ENCODE data around the gene MYO5B. TPM values are rescaled to one million over a fixed set of nuclear protein-coding genes. Genes with fewer than 3 reads are reported as not detected.

Gene MYO5B
- total RNA-seq, 1 experiment from 2014 or later: 0.97 TPM

- no peaks in the 10 kb centered on the region for H3K36me3 ChIP-seq (ENCODE audit: insufficient read depth, low read length)
These were observed 104.3 kb downstream of the MYO5B start for GRCh38 chr18:50090370-50091312.

GRCh38 chr18:50089702-50090101 lies 105.2 kb downstream of the MYO5B start:
- Histone ChIP-seq H3K4me3 (ENCODE audit: low read length) (no peak overlapping the region), H3K9ac (ENCODE audit: low read length) (no peak overlapping the region), H3K79me2 (ENCODE audit: low read length) (no peaks in the 10 kb centered on the region), H3K27me3 (ENCODE audit: low read length) (no peaks in the 10 kb centered on the region), H2AFZ (ENCODE audit: low read length) (no peak overlapping the region), H3K36me3 (ENCODE audit: insufficient read depth, low read length) (no peaks in the 10 kb centered on the region), H3K4me2 (ENCODE audit: low read depth, low read length, poor library complexity, severe bottlenecking) (no peak overlapping the region), H3K4me1 (ENCODE audit: low read length) (no peaks in the 10 kb centered on the region), H3K27ac (ENCODE audit: low read length) (no peak overlapping the region), H4K20me1 (ENCODE audit: insufficient read depth, low read depth, low read length) (no peaks in the 10 kb centered on the region), H3K9me3 (ENCODE audit: low read length) (no peaks in the 10 kb centered on the region), H3K9me2 (replicated peaks; ENCODE audit: insufficient read depth, low read length) (no peaks in the 10 kb centered on the region)
- no peak for DNase-seq

More at GRCh38 chr18:50090370-50091312, 104.3 kb downstream of the MYO5B start:
- DNase-seq: no peak
- H3K79me2 ChIP-seq (ENCODE audit: low read length): no peaks in the 10 kb centered on the region
- no peaks in the 10 kb centered on the region for H3K9me2 ChIP-seq (replicated peaks; ENCODE audit: insufficient read depth, low read length)
- H3K27ac ChIP-seq (ENCODE audit: low read length): no peak overlapping the region
- no peaks in the 10 kb centered on the region for H3K27me3 ChIP-seq (ENCODE audit: low read length)
- no peaks in the 10 kb centered on the region for H4K20me1 ChIP-seq (ENCODE audit: insufficient read depth, low read depth, low read length)
- H3K4me2 ChIP-seq (ENCODE audit: low read depth, low read length, poor library complexity, severe bottlenecking): no peak overlapping the region
- no peaks in the 10 kb centered on the region for H3K4me1 ChIP-seq (ENCODE audit: low read length)
- no peak overlapping the region for H2AFZ ChIP-seq (ENCODE audit: low read length)
- no peak overlapping the region for H3K4me3 ChIP-seq (ENCODE audit: low read length)
- no peaks in the 10 kb centered on the region for H3K9me3 ChIP-seq (ENCODE audit: low read length)
- no peak overlapping the region for H3K9ac ChIP-seq (ENCODE audit: low read length)

- Histone ChIP-seq H4K20me1 (ENCODE audit: insufficient read depth, low read depth, low read length) (no peaks in the 10 kb centered on the region), H3K36me3 (ENCODE audit: insufficient read depth, low read length) (no peaks in the 10 kb centered on the region), H2AFZ (ENCODE audit: low read length) (no peak overlapping the region), H3K4me2 (ENCODE audit: low read depth, low read length, poor library complexity, severe bottlenecking) (no peak overlapping the region), H3K27me3 (ENCODE audit: low read length) (no peaks in the 10 kb centered on the region), H3K4me1 (ENCODE audit: low read length) (no peaks in the 10 kb centered on the region), H3K4me3 (ENCODE audit: low read length) (no peak overlapping the region), H3K9me2 (replicated peaks; ENCODE audit: insufficient read depth, low read length) (no peaks in the 10 kb centered on the region), H3K9ac (ENCODE audit: low read length) (no peak overlapping the region), H3K9me3 (ENCODE audit: low read length) (no peaks in the 10 kb centered on the region), H3K79me2 (ENCODE audit: low read length) (no peaks in the 10 kb centered on the region), H3K27ac (ENCODE audit: low read length) (no peak overlapping the region)
- DNase-seq: no peak
These were observed 111.2 kb downstream of the MYO5B start for GRCh38 chr18:50083708-50084107.

- no peaks in the 10 kb centered on the region for H3K4me1 ChIP-seq (ENCODE audit: low read length)
- no peaks in the 10 kb centered on the region for H3K27me3 ChIP-seq (ENCODE audit: low read length)
- no peak overlapping the region for H3K4me3 ChIP-seq (ENCODE audit: low read length)
- no peaks in the 10 kb centered on the region for H3K79me2 ChIP-seq (ENCODE audit: low read length)
- no peak overlapping the region for H3K4me2 ChIP-seq (ENCODE audit: low read depth, low read length, poor library complexity, severe bottlenecking)
- H3K9me3 ChIP-seq (ENCODE audit: low read length): no peaks in the 10 kb centered on the region
- no peaks in the 10 kb centered on the region for H3K36me3 ChIP-seq (ENCODE audit: insufficient read depth, low read length)
- no peak for DNase-seq
- H3K9me2 ChIP-seq (replicated peaks; ENCODE audit: insufficient read depth, low read length): no peaks in the 10 kb centered on the region
- no peak overlapping the region for H2AFZ ChIP-seq (ENCODE audit: low read length)
- H3K27ac ChIP-seq (ENCODE audit: low read length): no peak overlapping the region
- H4K20me1 ChIP-seq (ENCODE audit: insufficient read depth, low read depth, low read length): no peaks in the 10 kb centered on the region
- no peak overlapping the region for H3K9ac ChIP-seq (ENCODE audit: low read length)
These were observed 113.9 kb downstream of the MYO5B start for GRCh38 chr18:50080932-50081560.

- no peak overlapping the region for H3K9ac ChIP-seq (ENCODE audit: low read length)
These were observed 114.6 kb downstream of the MYO5B start for GRCh38 chr18:50080316-50080715.

GRCh38 chr18:50079571-50080295 lies 115.2 kb downstream of the MYO5B start:
- no peaks in the 10 kb centered on the region for H3K9me2 ChIP-seq (replicated peaks; ENCODE audit: insufficient read depth, low read length)
- H3K27ac ChIP-seq (ENCODE audit: low read length): no peak overlapping the region
- H3K4me3 ChIP-seq (ENCODE audit: low read length): no peak overlapping the region
- H3K9me3 ChIP-seq (ENCODE audit: low read length): no peaks in the 10 kb centered on the region
- H3K79me2 ChIP-seq (ENCODE audit: low read length): no peaks in the 10 kb centered on the region
- DNase-seq: no peak
- H3K36me3 ChIP-seq (ENCODE audit: insufficient read depth, low read length): no peaks in the 10 kb centered on the region
- H3K27me3 ChIP-seq (ENCODE audit: low read length): no peaks in the 10 kb centered on the region
- H3K9ac ChIP-seq (ENCODE audit: low read length): no peak overlapping the region
- no peaks in the 10 kb centered on the region for H3K4me1 ChIP-seq (ENCODE audit: low read length)
- H3K4me2 ChIP-seq (ENCODE audit: low read depth, low read length, poor library complexity, severe bottlenecking): no peak overlapping the region
- H2AFZ ChIP-seq (ENCODE audit: low read length): no peak overlapping the region
- no peaks in the 10 kb centered on the region for H4K20me1 ChIP-seq (ENCODE audit: insufficient read depth, low read depth, low read length)

More at GRCh38 chr18:50080316-50080715, 114.6 kb downstream of the MYO5B start:
- Histone ChIP-seq H3K9me3 (ENCODE audit: low read length) (no peaks in the 10 kb centered on the region), H3K27ac (ENCODE audit: low read length) (no peak overlapping the region), H3K9me2 (replicated peaks; ENCODE audit: insufficient read depth, low read length) (no peaks in the 10 kb centered on the region), H3K36me3 (ENCODE audit: insufficient read depth, low read length) (no peaks in the 10 kb centered on the region), H3K79me2 (ENCODE audit: low read length) (no peaks in the 10 kb centered on the region), H3K4me2 (ENCODE audit: low read depth, low read length, poor library complexity, severe bottlenecking) (no peak overlapping the region), H3K27me3 (ENCODE audit: low read length) (no peaks in the 10 kb centered on the region), H2AFZ (ENCODE audit: low read length) (no peak overlapping the region), H3K4me1 (ENCODE audit: low read length) (no peaks in the 10 kb centered on the region), H4K20me1 (ENCODE audit: insufficient read depth, low read depth, low read length) (no peaks in the 10 kb centered on the region), H3K4me3 (ENCODE audit: low read length) (no peak overlapping the region)
- DNase-seq: no peak

- H3K9me2 ChIP-seq (replicated peaks; ENCODE audit: insufficient read depth, low read length): no peaks in the 10 kb centered on the region
- no peak overlapping the region for H3K9ac ChIP-seq (ENCODE audit: low read length)
- H3K79me2 ChIP-seq (ENCODE audit: low read length): no peaks in the 10 kb centered on the region
- no peaks in the 10 kb centered on the region for H3K4me1 ChIP-seq (ENCODE audit: low read length)
- H3K27ac ChIP-seq (ENCODE audit: low read length): no peak overlapping the region
- H3K4me3 ChIP-seq (ENCODE audit: low read length): no peak overlapping the region
- H4K20me1 ChIP-seq (ENCODE audit: insufficient read depth, low read depth, low read length): no peaks in the 10 kb centered on the region
- H3K27me3 ChIP-seq (ENCODE audit: low read length): no peaks in the 10 kb centered on the region
- no peaks in the 10 kb centered on the region for H3K9me3 ChIP-seq (ENCODE audit: low read length)
- H3K4me2 ChIP-seq (ENCODE audit: low read depth, low read length, poor library complexity, severe bottlenecking): no peak overlapping the region
- H2AFZ ChIP-seq (ENCODE audit: low read length): no peak overlapping the region
- DNase-seq: no peak
- H3K36me3 ChIP-seq (ENCODE audit: insufficient read depth, low read length): no peaks in the 10 kb centered on the region
These were observed 118.7 kb downstream of the MYO5B start for GRCh38 chr18:50076277-50076676.

- Histone ChIP-seq H3K36me3 (ENCODE audit: insufficient read depth, low read length) (no peaks in the 10 kb centered on the region), H3K9me3 (ENCODE audit: low read length) (no peaks in the 10 kb centered on the region), H3K27me3 (ENCODE audit: low read length) (no peaks in the 10 kb centered on the region), H3K9me2 (replicated peaks; ENCODE audit: insufficient read depth, low read length) (no peaks in the 10 kb centered on the region), H4K20me1 (ENCODE audit: insufficient read depth, low read depth, low read length) (no peaks in the 10 kb centered on the region), H2AFZ (ENCODE audit: low read length) (no peak overlapping the region), H3K9ac (ENCODE audit: low read length) (no peak overlapping the region), H3K79me2 (ENCODE audit: low read length) (no peaks in the 10 kb centered on the region), H3K4me2 (ENCODE audit: low read depth, low read length, poor library complexity, severe bottlenecking) (no peak overlapping the region), H3K4me1 (ENCODE audit: low read length) (no peaks in the 10 kb centered on the region), H3K4me3 (ENCODE audit: low read length) (no peak overlapping the region), H3K27ac (ENCODE audit: low read length) (no peak overlapping the region)
- no peak for DNase-seq
These were observed 119.2 kb downstream of the MYO5B start for GRCh38 chr18:50075772-50076171.
